Lung (tissue), 12 donors: ENCODE results near the gene CBY1. TPM values are rescaled to one million over a fixed set of nuclear protein-coding genes. Genes with fewer than 3 reads are reported as not detected.

Experiments used
- ATAC-seq: fragments of 200-7000 bp; cut with Tn5 transposase; one replicate; pipeline ENCODE4 v1.9.1; 2020; ENCODE audit warnings: moderate number of reproducible peaks; ENCODE audit not compliant: insufficient read depth, low FRiP score
- DNase-seq, 3 donors: peaks; one replicate each; pipeline ENCODE4 v3.0.0-alpha.2; 2013 to 2017
- H3K27ac ChIP-seq, 2 donors: one replicate each; pipeline ENCODE4 v1.5.1; 2013; ENCODE audit warnings: mild to moderate bottlenecking in 2 of 2, moderate library complexity in 2 of 2, control low read depth in 1 of 2, inconsistent platforms in 1 of 2, low read depth in 1 of 2, low read length in 1 of 2
- H3K27me3 ChIP-seq, 3 donors: one replicate each; pipeline ENCODE4 v1.5.1; 2013; ENCODE audit warnings: low read length in 2 of 3; ENCODE audit not compliant: control insufficient read depth in 3 of 3, insufficient read depth in 3 of 3
- H3K36me3 ChIP-seq, 4 donors: one replicate each; pipeline ENCODE4 v1.5.1; 2013; ENCODE audit warnings: low read length in 4 of 4, mild to moderate bottlenecking in 1 of 4, moderate library complexity in 1 of 4; ENCODE audit not compliant: control insufficient read depth in 4 of 4, insufficient read depth in 4 of 4
- H3K4me1 ChIP-seq, 5 donors: one replicate each; pipeline ENCODE4 v1.5.1; 2013; ENCODE audit warnings: low read length in 5 of 5, mild to moderate bottlenecking in 2 of 5, moderate library complexity in 1 of 5; ENCODE audit not compliant: control insufficient read depth in 5 of 5, insufficient read depth in 5 of 5
- H3K4me3 ChIP-seq: one replicate; pipeline ENCODE4 v1.5.1; 2013; ENCODE audit warnings: mild to moderate bottlenecking, control low read depth, moderate library complexity
- H3K9ac ChIP-seq, 2 donors: one replicate each; pipeline ENCODE4 v1.5.1; 2013; ENCODE audit warnings: low read length in 2 of 2, control low read depth in 1 of 2; ENCODE audit not compliant: insufficient read depth in 1 of 2
- H3K9me3 ChIP-seq, 4 donors: one replicate each; pipeline ENCODE4 v1.5.1; 2013; ENCODE audit warnings: low read length in 3 of 4, mild to moderate bottlenecking in 1 of 4, moderate library complexity in 1 of 4; ENCODE audit not compliant: control insufficient read depth in 4 of 4, insufficient read depth in 3 of 4
- WGBS, 2 donors: extraction: QIAGEN DNeasy Blood & Tissue Kit; methylation state at CpG; one replicate each; pipeline ENCODE4 v1.1.7; 2013; 5-methylcytosine and 5-hydroxymethylcytosine counted together
- polyA plus RNA-seq, 2 donors: library from polyadenylated mRNA; stranded (reverse); fragments of 200-250 nt; gene quantifications; one replicate each; pipeline ENCODE4 v1.2.1, GENCODE V29; 2013
- total RNA-seq, 2 donors: library from RNA; depleted of rRNA in 1 of 2; stranded (reverse); fragments of >200 nt in 1 of 2; gene quantifications; one replicate each; pipeline ENCODE4 v1.2.1, GENCODE V29; 2014 to 2021
- TF ChIP-seq, protein P1 (sequence below): IDR thresholded peaks from 2 replicates; pipeline ENCODE4 v1.5.1; 2012; ENCODE audit warnings: mild to moderate bottlenecking; ENCODE audit errors: control extremely low read depth, extremely low read depth
- donor health status: control.
- donor health status: control.
- donor health status: Bipolar disorder and iron deficiency.
- donor health status: healthy.
- donor health status: DM: yes; HTN: yes; CAD: no.

Gene CBY1
- total and polyA plus RNA-seq, 4 donors, result 24.8 to 49.0 (median 29.2) TPM

DNA sequence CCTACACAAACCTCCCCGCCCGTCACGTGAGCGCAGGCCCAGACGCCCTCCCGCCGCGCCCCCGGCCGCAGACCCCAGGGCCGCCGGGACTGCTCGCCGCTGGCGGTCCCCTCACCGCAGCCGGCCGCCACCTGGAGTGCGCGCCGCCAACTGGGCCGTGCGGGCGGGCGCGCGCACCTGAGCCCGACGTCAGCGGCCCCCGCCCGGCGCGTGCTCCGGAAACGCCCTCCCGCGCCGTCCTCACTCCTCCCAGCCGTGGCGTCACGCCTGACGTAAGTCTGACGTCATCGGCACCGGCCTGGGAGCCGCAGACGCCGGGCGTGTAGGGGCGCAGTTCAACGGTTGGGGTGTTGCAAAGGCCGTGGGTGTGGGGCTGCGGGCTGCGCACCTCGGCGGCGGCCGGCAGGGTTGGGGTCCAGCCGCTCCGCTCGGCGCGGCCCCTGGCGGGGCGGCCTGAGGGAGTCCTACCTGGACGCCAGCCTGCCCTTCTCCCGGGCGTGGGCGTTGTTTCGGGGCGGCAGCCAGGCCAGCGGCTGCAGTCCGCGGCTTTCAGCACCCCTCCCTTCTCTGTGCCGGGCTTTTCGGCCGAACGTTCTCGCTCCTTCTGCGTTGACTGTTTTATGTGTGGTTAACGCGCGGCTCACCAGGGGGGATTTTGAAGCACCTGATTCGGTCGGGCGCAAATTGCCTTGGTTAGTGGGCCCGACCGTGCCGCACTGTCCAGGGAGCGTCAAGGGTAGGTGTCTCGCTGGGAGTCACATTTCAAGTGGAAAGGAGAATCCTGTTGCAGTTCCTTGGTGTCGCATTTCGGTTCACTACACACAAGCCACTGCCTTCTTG is 44.6 kb downstream of the CBY1 start, which contains the start of gene JOSD1:
TSS of gene JOSD1 (minus strand) at position 155 of the 840 bp plus-strand sequence. CDS start 956 bp downstream, outside the sequence.
- Histone ChIP-seq H3K27me3 (no peaks in the 10 kb centered on the region), H3K9ac (peak within 1 kb of the TSS; percentile 91 to 92), H3K4me3 (peak within 1 kb of the TSS; percentile 79), H3K9me3 (no peaks in the 10 kb centered on the region), H3K27ac (peak within 1 kb of the TSS; percentile 97 to 98), H3K4me1 (peaks cover 12 to 51% (median 23%) of the 10 kb centered on the region in 5 donors), H3K36me3 (peaks cover 0 to 5% (median 0%) of the 10 kb centered on the region in 4 donors)
- peak; percentile 44 for ATAC-seq
- TF ChIP-seq, protein P1, sequence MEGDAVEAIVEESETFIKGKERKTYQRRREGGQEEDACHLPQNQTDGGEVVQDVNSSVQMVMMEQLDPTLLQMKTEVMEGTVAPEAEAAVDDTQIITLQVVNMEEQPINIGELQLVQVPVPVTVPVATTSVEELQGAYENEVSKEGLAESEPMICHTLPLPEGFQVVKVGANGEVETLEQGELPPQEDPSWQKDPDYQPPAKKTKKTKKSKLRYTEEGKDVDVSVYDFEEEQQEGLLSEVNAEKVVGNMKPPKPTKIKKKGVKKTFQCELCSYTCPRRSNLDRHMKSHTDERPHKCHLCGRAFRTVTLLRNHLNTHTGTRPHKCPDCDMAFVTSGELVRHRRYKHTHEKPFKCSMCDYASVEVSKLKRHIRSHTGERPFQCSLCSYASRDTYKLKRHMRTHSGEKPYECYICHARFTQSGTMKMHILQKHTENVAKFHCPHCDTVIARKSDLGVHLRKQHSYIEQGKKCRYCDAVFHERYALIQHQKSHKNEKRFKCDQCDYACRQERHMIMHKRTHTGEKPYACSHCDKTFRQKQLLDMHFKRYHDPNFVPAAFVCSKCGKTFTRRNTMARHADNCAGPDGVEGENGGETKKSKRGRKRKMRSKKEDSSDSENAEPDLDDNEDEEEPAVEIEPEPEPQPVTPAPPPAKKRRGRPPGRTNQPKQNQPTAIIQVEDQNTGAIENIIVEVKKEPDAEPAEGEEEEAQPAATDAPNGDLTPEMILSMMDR, result no peak
- WGBS, 2 donors, result 0 to 1% methylated on average over 60 to 94 of the region's 94 CpGs
- peak; percentile 94 to 96 (median 95) for DNase-seq

DNA sequence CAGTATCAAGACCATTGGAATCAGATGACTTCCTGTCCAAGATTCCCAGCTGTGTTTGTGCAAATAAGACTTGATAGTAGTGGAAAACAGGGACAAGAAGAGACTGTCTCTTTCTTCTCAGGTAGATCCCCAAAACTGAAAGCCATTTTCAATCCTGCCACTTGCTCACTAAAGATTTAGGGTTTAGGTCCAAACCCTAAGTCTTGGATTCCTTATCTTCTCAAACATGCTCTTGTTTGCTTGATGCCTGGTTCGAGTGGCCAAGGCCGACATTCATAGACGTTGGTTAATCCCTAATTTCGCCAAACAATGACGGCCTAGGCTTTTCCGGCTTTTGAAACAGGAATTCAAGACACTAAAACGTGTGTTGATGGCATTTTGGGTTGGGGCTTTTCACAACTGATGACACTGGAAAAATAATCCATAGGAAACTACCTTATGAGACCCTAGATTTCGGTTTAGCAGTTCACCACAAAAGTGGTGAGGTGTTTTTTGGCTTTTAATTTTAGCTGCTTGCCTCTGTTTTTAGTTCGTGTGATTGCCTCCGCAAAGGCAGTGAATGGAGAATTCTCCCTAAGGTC is 48.3 kb downstream of the CBY1 start:
- peaks cover 0 to 2% (median 0%) of the 10 kb centered on the region in 4 donors for H3K36me3 ChIP-seq
- ATAC-seq, result no peak
- TF ChIP-seq, protein P1, result no peak

DNA sequence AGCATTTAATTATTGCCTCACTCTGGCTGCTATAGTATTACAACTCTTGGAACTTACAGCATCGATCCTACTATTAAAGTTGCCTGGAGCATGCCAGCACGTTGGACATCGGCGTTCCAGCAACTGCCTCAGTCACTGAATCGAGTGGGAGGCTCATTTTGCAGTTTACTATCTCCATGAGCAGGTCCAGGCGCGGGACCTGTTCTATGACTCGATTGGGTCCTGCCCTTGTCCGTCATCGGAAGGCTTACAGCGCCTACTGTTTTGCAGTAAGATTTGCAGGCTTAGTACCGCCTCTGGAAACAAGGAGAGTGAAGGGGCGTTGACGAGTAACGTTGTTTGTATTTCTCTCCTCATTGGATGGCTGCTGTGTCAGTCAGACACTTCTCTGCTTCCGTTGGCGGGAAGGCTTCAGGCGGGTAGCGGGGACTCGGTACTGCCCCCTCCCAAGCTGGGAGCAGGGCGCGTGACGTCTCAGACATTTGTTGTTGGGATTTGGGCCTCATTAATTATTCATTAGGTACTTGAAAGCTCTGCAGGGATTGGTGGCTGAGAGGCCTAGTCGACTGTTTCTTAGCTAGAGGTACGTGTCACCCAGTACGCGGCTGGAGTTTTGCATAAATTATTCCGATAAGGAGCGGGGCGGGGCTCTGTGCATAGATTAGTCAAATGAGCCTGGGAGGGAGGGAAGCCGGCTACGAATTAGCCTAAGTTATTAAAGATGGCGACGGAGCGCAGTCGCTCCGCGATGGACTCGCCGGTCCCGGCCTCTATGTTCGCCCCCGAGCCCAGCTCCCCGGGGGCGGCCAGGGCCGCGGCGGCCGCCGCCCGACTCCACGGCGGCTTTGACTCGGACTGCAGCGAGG is 49.0 kb downstream of the CBY1 start, which contains the start of gene GTPBP1:
TSS of gene GTPBP1 (plus strand) at position 710 of the 866 bp plus-strand sequence. CDS start at position 722, 12 bp downstream.
- TF ChIP-seq, protein P1, result no peak
- WGBS, 2 donors, result 0% methylated on average over 55 of the region's 55 CpGs
- DNase-seq (peak; percentile 100), ATAC-seq (peak; percentile 88)
- Histone ChIP-seq H3K36me3 (peaks cover 0 to 3% (median under 1%) of the 10 kb centered on the region in 4 donors), H3K27ac (peak within 1 kb of the TSS; percentile 90 to 98), H3K9ac (peak within 1 kb of the TSS; percentile 50 to 93), H3K9me3 (no peaks in the 10 kb centered on the region), H3K4me1 (peaks cover 8 to 29% (median 16%) of the 10 kb centered on the region in 5 donors), H3K27me3 (no peaks in the 10 kb centered on the region), H3K4me3 (peak within 1 kb of the TSS; percentile 84)

More for the DNA sequence above, 48.3 kb downstream of the CBY1 start:
- no peaks in the 10 kb centered on the region for H3K9me3 ChIP-seq
- H3K27me3 ChIP-seq, result no peaks in the 10 kb centered on the region
- DNase-seq, result peak in 2 of 3 donors; percentile 46 to 47
- no peak overlapping the region for H3K4me3 ChIP-seq
- H3K9ac ChIP-seq, result peak overlapping the region in 1 of 2 donors; percentile 83
- 11 to 18% methylated on average over 10 of the region's 10 CpGs for WGBS, 2 donors
- H3K27ac ChIP-seq, result peak overlapping the region; percentile 75 to 77
- H3K4me1 ChIP-seq, result peaks cover 9 to 29% (median 16%) of the 10 kb centered on the region in 5 donors
